Gastroesophageal sphincter (tissue), 3 donors: ENCODE measurements around the gene YJU2.
"Not testable (repeated sequence)": the region's sequence is repeated elsewhere in the genome, so short reads cannot be mapped to it uniquely, and the experiment has no call there.

Experiments
- CTCF ChIP-seq, 4 experiments: fragments of 200-600 bp in 2 of 4; fragments of 450-650 bp in 2 of 4; sonication (generic) in 1 of 4; IDR thresholded peaks; one replicate each; pipeline ENCODE4 v1.5.1; 2017 to 2019; ENCODE audit warnings: antibody characterized with exemption in 4 of 4, mild to moderate bottlenecking in 2 of 4, moderate library complexity in 2 of 4
- EP300 ChIP-seq: sonication (generic); formaldehyde crosslinking; IDR thresholded peaks from one replicate; pipeline ENCODE4 v1.6.1; 2017; ENCODE audit warnings: antibody characterized with exemption, mild to moderate bottlenecking
- POLR2AphosphoS5 ChIP-seq: sonication (generic); formaldehyde crosslinking; IDR thresholded peaks from one replicate; pipeline ENCODE4 v1.6.1; 2017; ENCODE audit warnings: antibody characterized with exemption

GRCh38 chr19:4231521-4231920, 15.4 kb upstream of the YJU2 start:
- TF ChIP-seq CTCF (IDR thresholded peaks at IDR 0.05); POLR2AphosphoS5; EP300: not testable (repeated sequence)
